Activated CD8-positive, alpha-beta T cell treated with anti-CD3 and anti-CD28 coated beads for 36 hours (primary cell): ENCODE measurements around the gene RAB10. TPM values are rescaled to one million over a fixed set of nuclear protein-coding genes. Genes with fewer than 3 reads are reported as not detected.
"Not testable (repeated sequence)": the region's sequence is repeated elsewhere in the genome, so short reads cannot be mapped to it uniquely, and the experiment has no call there.

ENCODE experiments used
- ATAC-seq: fragments of 200-7000 bp; cut with Tn5 transposase; one replicate; pipeline ENCODE4 v1.10.0; 2021; ENCODE audit warnings: mild to moderate bottlenecking, moderate library complexity
- CTCF ChIA-PET: fragments of 350-600 bp; sonication (Branson Sonifier 250); formaldehyde crosslinking; loops from one replicate; lab custom pipeline; 2021; ENCODE audit warnings: antibody characterized with exemption; lab: Charles Lee
- POLR2A ChIA-PET: fragments of 350-600 bp; sonication (Branson Sonifier 250); formaldehyde crosslinking; loops from one replicate; lab custom pipeline; 2021; ENCODE audit warnings: antibody characterized with exemption; lab: Charles Lee
- DNase-seq: peaks from one replicate; pipeline ENCODE4 v3.0.0-alpha.2; 2020
- H3K27ac Mint-ChIP-seq: one replicate; pipeline ENCODE4 v1.8.0; 2021; ENCODE audit warnings: mild to moderate bottlenecking, mixed read lengths
- H3K27me3 Mint-ChIP-seq: one replicate; pipeline ENCODE4 v1.8.0; 2021; ENCODE audit warnings: mixed read lengths
- H3K36me3 Mint-ChIP-seq: one replicate; pipeline ENCODE4 v1.8.0; 2021; ENCODE audit warnings: low read depth, mixed read lengths
- H3K4me1 Mint-ChIP-seq: one replicate; pipeline ENCODE4 v1.8.0; 2021; ENCODE audit warnings: low read depth, mixed read lengths
- H3K4me3 Mint-ChIP-seq: one replicate; pipeline ENCODE4 v1.8.0; 2021; ENCODE audit warnings: mild to moderate bottlenecking, moderate library complexity, mixed read lengths
- H3K9me3 Mint-ChIP-seq: one replicate; pipeline ENCODE4 v1.8.0; 2021; ENCODE audit warnings: mixed read lengths
- intact Hi-C: fragments of 100-400 bp; cut with micrococcal nuclease; formaldehyde crosslinking; loops from one replicate; pipeline ENCODE4 v1.10.0; 2022
- total RNA-seq, 2 experiments: library from RNA; stranded (reverse); gene quantifications; one replicate each; pipeline ENCODE4 v1.2.3, GENCODE V29; 2021
- TF ChIP-seq, protein P1 (sequence below): fragments of 200-600 bp; IDR thresholded peaks from one replicate; pipeline ENCODE4 v1.8.0; 2022; ENCODE audit warnings: antibody characterized with exemption, mild to moderate bottlenecking

The RAB10 gene
- total RNA-seq, 2 experiments from 2014 or later, result 89.5 to 102 TPM

DNA sequence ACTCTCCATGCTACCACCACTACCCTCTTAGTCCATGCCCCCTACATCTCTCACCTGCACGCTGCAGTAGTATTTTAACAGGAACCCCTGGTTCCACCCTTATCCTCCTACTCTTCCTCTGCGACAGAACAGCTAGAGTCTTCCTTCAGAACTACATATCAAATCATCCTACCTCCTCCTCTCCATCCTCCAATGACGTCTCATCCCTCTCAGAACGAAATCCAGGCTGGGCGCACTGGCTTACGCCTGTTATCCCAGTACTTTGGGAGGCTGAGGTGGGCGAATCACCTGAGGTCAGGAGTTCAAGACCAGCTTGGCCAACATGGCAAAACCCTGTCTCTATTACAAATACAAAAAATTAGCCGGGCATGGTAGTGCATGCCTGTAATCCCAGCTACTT is 41.3 kb upstream of the RAB10 start:
- ChIA-PET CTCF (interaction anchor here (1.4 to 3.8 kb wide), 9 partner anchors 7 to 103 kb away, joined by 5 to 28 read pairs (median 7); partner anchors contain the start of gene KIF3C), POLR2A (no interaction called here)
- H3K36me3 Mint-ChIP-seq, result no peaks in the 10 kb centered on the region
- no peak overlapping the region for H3K27ac Mint-ChIP-seq
- no peak overlapping the region for H3K4me3 Mint-ChIP-seq
- TF ChIP-seq, protein P1, sequence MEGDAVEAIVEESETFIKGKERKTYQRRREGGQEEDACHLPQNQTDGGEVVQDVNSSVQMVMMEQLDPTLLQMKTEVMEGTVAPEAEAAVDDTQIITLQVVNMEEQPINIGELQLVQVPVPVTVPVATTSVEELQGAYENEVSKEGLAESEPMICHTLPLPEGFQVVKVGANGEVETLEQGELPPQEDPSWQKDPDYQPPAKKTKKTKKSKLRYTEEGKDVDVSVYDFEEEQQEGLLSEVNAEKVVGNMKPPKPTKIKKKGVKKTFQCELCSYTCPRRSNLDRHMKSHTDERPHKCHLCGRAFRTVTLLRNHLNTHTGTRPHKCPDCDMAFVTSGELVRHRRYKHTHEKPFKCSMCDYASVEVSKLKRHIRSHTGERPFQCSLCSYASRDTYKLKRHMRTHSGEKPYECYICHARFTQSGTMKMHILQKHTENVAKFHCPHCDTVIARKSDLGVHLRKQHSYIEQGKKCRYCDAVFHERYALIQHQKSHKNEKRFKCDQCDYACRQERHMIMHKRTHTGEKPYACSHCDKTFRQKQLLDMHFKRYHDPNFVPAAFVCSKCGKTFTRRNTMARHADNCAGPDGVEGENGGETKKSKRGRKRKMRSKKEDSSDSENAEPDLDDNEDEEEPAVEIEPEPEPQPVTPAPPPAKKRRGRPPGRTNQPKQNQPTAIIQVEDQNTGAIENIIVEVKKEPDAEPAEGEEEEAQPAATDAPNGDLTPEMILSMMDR, result no peak
- H3K27me3 Mint-ChIP-seq, result no peaks in the 10 kb centered on the region
- no peak for ATAC-seq
- H3K9me3 Mint-ChIP-seq, result no peaks in the 10 kb centered on the region
- no peak for DNase-seq
- intact Hi-C loops, result loop anchor here (5.0 kb wide), 1 partner anchor 155 kb away; no protein-coding TSS in a partner anchor
- H3K4me1 Mint-ChIP-seq, result peaks cover 7% of the 10 kb centered on the region

DNA sequence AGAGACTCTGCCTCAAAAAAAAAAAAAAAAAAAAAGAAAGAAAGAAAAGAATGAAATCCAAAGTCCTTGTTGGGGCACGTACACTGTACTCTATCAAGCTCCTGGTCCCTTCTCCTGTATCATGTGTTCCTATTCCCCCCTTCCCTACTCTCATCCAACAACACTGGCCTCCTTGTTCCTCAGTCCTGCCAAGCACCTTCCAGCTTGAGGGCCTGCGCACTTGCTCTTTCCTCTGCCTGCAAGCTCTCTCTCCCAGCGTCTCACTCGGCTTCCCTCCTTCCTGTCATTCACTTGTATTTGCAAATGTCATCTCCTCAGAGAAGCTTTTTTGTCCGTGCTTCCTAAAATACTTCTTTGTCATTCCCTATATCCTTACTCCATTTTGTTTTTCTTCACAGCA is 40.8 kb upstream of the RAB10 start:
- intact Hi-C loops, result loop anchor here (5.0 kb wide), 1 partner anchor 154 kb away; no protein-coding TSS in a partner anchor
- TF ChIP-seq, protein P1, result no peak
- ChIA-PET POLR2A (interaction anchor here (0.6 kb wide), 1 partner anchor 730 kb away, joined by 3 read pairs; no protein-coding TSS in a partner anchor), CTCF (interaction anchor here (1.9 to 3.8 kb wide), 3 partner anchors 10 to 94 kb away, joined by 5 to 28 read pairs (median 16); no protein-coding TSS in a partner anchor)
- no peaks in the 10 kb centered on the region for H3K9me3 Mint-ChIP-seq
- no peak overlapping the region for H3K4me3 Mint-ChIP-seq
- no peaks in the 10 kb centered on the region for H3K36me3 Mint-ChIP-seq
- H3K27me3 Mint-ChIP-seq, result no peaks in the 10 kb centered on the region
- H3K27ac Mint-ChIP-seq, result no peak overlapping the region
- ATAC-seq, result no peak
- no peak for DNase-seq
- H3K4me1 Mint-ChIP-seq, result peaks cover 7% of the 10 kb centered on the region

GRCh38 chr2:25994509-25994908 is 39.4 kb upstream of the RAB10 start:
- ChIA-PET CTCF (interaction anchor here (0.9 to 1.3 kb wide), 3 partner anchors 94 to 388 kb away, joined by 3 to 4 read pairs (median 4); no protein-coding TSS in a partner anchor), POLR2A (no interaction called here)
- TF ChIP-seq, protein P1, result no peak
- Mint-ChIP-seq H3K27ac (no peak overlapping the region), H3K27me3 (no peaks in the 10 kb centered on the region), H3K4me1 (peaks cover 7% of the 10 kb centered on the region), H3K9me3 (no peaks in the 10 kb centered on the region), H3K36me3 (no peaks in the 10 kb centered on the region), H3K4me3 (no peak overlapping the region)
- ATAC-seq (no peak), DNase-seq (no peak)
- intact Hi-C loops, result loop anchor here (5.0 kb wide), 1 partner anchor 153 kb away; no protein-coding TSS in a partner anchor

DNA sequence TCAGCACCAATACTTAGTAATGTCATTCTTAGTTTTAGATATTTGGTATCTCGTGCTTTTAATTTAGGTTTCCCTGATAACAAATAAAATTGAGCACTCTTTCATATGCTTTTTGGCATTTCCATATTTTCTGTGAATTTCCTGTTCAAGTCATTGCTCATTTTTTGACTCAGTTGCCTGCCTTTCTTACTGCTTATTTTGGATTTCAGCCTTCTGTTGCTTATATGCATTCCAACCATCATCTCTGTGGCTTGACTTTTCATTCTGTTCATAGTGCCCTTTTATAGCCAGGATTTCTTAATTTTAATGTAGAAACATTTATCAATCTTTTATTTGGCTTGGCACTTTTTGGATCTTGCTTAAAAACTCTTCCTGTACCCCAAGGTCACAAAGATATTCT is 37.0 kb upstream of the RAB10 start:
- ATAC-seq (no peak), DNase-seq (no peak)

DNA sequence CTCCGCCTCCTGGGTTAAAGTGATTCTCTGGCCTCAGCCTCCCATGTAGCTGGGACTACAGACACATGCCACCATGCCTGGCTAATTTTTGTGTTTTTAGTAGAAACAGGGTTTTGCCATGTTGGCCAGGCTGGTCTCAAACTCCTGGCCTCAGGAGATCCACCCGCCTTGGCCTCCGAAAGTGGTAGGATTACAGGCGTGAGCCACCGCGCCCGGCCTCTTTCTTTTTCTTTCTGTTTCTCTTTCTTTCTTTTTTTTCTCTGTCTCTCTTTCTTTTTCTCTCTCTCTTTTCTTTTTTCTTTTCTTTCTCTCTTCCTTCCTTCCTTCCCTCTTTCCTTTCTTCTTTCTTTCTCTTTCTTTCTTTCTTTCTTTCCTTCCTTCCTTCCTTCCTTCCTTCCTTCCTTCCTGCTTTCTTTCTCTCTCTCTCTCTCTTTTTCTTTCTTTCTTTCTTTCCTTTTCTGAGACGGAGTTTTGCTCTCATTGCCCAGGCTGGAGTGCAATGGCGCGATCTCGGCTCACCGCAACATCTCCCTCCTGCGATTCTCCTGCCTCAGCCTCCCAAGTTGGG is 35.0 kb upstream of the RAB10 start:
- H3K27me3 Mint-ChIP-seq, ATAC-seq, H3K36me3 Mint-ChIP-seq, H3K4me1 Mint-ChIP-seq, H3K4me3 Mint-ChIP-seq, H3K27ac Mint-ChIP-seq, intact Hi-C loops, H3K9me3 Mint-ChIP-seq, DNase-seq, POLR2A ChIA-PET: not testable (repeated sequence)
- CTCF ChIA-PET, result interaction anchor here (0.7 to 3.5 kb wide), 2 partner anchors 8 to 716 kb away, joined by 3 to 14 read pairs; no protein-coding TSS in a partner anchor

More for the DNA sequence above, 37.0 kb upstream of the RAB10 start:
- Mint-ChIP-seq H3K4me1 (peaks cover 2% of the 10 kb centered on the region), H3K4me3 (no peak overlapping the region), H3K27ac (no peak overlapping the region), H3K9me3 (no peaks in the 10 kb centered on the region), H3K36me3 (no peaks in the 10 kb centered on the region), H3K27me3 (no peaks in the 10 kb centered on the region)
- ChIA-PET POLR2A (no interaction called here), CTCF (no interaction called here)
- TF ChIP-seq, protein P1, result no peak
- intact Hi-C loops, result no loop called here

DNA sequence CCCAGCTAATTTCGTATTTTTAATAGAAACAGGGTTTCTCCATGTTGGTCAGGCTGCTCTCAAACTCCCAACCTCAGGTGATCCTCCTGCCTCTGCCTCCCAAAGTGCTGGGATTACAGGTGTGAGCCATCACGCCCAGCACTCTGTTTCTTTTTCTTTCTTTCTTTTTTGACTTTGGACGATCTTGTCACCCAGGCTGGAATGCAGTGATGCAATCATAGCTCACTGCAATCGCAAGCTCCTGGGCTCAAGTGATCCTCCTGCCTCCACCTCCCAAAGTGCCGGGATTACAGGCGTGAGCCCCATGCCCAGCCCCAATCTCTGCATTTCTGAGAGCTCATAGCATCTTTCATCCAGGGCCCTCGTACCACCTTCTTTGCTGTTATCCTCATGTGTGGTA is 34.5 kb upstream of the RAB10 start:
- CTCF ChIA-PET, result interaction anchor here (0.7 to 3.5 kb wide), 2 partner anchors 8 to 716 kb away, joined by 3 to 14 read pairs; no protein-coding TSS in a partner anchor
- H3K4me1 Mint-ChIP-seq, ATAC-seq, H3K27me3 Mint-ChIP-seq, H3K27ac Mint-ChIP-seq, H3K9me3 Mint-ChIP-seq, H3K36me3 Mint-ChIP-seq, H3K4me3 Mint-ChIP-seq, intact Hi-C loops, DNase-seq: not testable (repeated sequence)
- POLR2A ChIA-PET, result interaction anchor here (0.7 kb wide), 1 partner anchor 245 kb away, joined by 3 read pairs; the partner anchor contains the start of gene HADHA
